CD4-positive, alpha-beta T cell (primary cell): ENCODE measurements around the gene ARHGEF28. TPM values are rescaled to one million over a fixed set of nuclear protein-coding genes. Genes with fewer than 3 reads are reported as not detected.

Source experiments
- ATAC-seq: fragments of 200-7000 bp; cut with Tn5 transposase; one replicate; pipeline ENCODE4 v1.10.0; 2022; ENCODE audit warnings: mild to moderate bottlenecking; ENCODE audit not compliant: poor library complexity
- CTCF ChIA-PET: fragments of 350-600 bp; sonication (Branson Sonifier 250); formaldehyde crosslinking; loops from one replicate; lab custom pipeline; 2021; ENCODE audit warnings: antibody characterized with exemption, inconsistent platforms; lab: Charles Lee
- POLR2A ChIA-PET: fragments of 350-600 bp; sonication (Branson Sonifier 250); formaldehyde crosslinking; loops from one replicate; lab custom pipeline; 2021; ENCODE audit warnings: antibody characterized with exemption, inconsistent platforms; lab: Charles Lee
- DNase-seq, 14 experiments: peaks; one replicate each; pipeline ENCODE4 v3.0.0-alpha.2; 2013 to 2020; ENCODE audit warnings: mixed read lengths in 2 of 14
- H3K27ac ChIP-seq, 2 donors: one replicate each; pipeline versions ENCODE4 v1.5.1 to v1.7.0; 2013; ENCODE audit warnings: low read length in 2 of 2, low read depth in 1 of 2, mild to moderate bottlenecking in 1 of 2
- H3K27me3 ChIP-seq, 2 experiments: 1 replicate in 1 of 2; 2 replicates in 1 of 2; pipeline versions ENCODE4 v1.6.1 to v1.7.0; 2013; ENCODE audit warnings: low read length in 2 of 2, control low read depth in 1 of 2, mild to moderate bottlenecking in 1 of 2, moderate library complexity in 1 of 2; ENCODE audit not compliant: insufficient read depth in 2 of 2, control insufficient read depth in 1 of 2
- H3K36me3 ChIP-seq: one replicate; pipeline ENCODE4 v1.6.1; 2013; ENCODE audit warnings: low read length, control low read depth; ENCODE audit not compliant: insufficient read depth
- H3K4me1 ChIP-seq: one replicate; pipeline ENCODE4 v1.6.1; 2013; ENCODE audit warnings: low read length, control low read depth; ENCODE audit not compliant: insufficient read depth
- H3K4me3 ChIP-seq: one replicate; pipeline ENCODE4 v1.5.1; 2013; ENCODE audit warnings: mild to moderate bottlenecking, low read length, moderate library complexity
- H3K9me3 ChIP-seq, 2 experiments: 1 replicate in 1 of 2; 2 replicates in 1 of 2; pipeline versions ENCODE4 v1.6.1 to v1.7.0; 2013; ENCODE audit warnings: low read length in 2 of 2, mild to moderate bottlenecking in 2 of 2, control low read depth in 1 of 2, moderate library complexity in 1 of 2; ENCODE audit not compliant: control insufficient read depth in 1 of 2, insufficient read depth in 1 of 2
- H3K27ac Mint-ChIP-seq: one replicate; pipeline ENCODE4 v1.8.0; 2020; ENCODE audit warnings: mixed read lengths
- H3K27me3 Mint-ChIP-seq: one replicate; pipeline ENCODE4 v1.8.0; 2021; ENCODE audit warnings: mixed read lengths
- H3K36me3 Mint-ChIP-seq: one replicate; pipeline ENCODE4 v1.8.0; 2021; ENCODE audit warnings: low read depth, mixed read lengths
- H3K4me1 Mint-ChIP-seq: one replicate; pipeline ENCODE4 v1.8.0; 2021; ENCODE audit warnings: low read depth, mixed read lengths
- H3K4me3 Mint-ChIP-seq: one replicate; pipeline ENCODE4 v1.8.0; 2020; ENCODE audit warnings: mild to moderate bottlenecking, mixed read lengths
- H3K9me3 Mint-ChIP-seq: one replicate; pipeline ENCODE4 v1.8.0; 2020; ENCODE audit warnings: mixed read lengths
- intact Hi-C, 2 experiments: fragments of 100-400 bp; cut with DNase I in 1 of 2; cut with micrococcal nuclease in 1 of 2; formaldehyde crosslinking; loops; one replicate each; pipeline versions ENCODE4 v1.15.1 to v1.9.0; 2023 to 2025; cut with DNase I, micrococcal nuclease
- total RNA-seq, 174 experiments: library from RNA in 2 of 174; stranded (reverse) in 2 of 174; gene quantifications; one replicate each; pipeline ENCODE4 v1.2.3 and lab custom pipeline; 2021 to 2026
- TF ChIP-seq, protein P1 (sequence below): fragments of 200-600 bp; IDR thresholded peaks from one replicate; pipeline ENCODE4 v1.8.0; 2022; ENCODE audit warnings: antibody characterized with exemption, mild to moderate bottlenecking

The ARHGEF28 gene
- total RNA-seq, 2 experiments from 2014 or later: not detected

GRCh38 chr5:73946278-73946677 lies 320.3 kb downstream of the ARHGEF28 start:
- no peak for DNase-seq
- intact Hi-C loops: no loop called here
- TF ChIP-seq, protein P1, sequence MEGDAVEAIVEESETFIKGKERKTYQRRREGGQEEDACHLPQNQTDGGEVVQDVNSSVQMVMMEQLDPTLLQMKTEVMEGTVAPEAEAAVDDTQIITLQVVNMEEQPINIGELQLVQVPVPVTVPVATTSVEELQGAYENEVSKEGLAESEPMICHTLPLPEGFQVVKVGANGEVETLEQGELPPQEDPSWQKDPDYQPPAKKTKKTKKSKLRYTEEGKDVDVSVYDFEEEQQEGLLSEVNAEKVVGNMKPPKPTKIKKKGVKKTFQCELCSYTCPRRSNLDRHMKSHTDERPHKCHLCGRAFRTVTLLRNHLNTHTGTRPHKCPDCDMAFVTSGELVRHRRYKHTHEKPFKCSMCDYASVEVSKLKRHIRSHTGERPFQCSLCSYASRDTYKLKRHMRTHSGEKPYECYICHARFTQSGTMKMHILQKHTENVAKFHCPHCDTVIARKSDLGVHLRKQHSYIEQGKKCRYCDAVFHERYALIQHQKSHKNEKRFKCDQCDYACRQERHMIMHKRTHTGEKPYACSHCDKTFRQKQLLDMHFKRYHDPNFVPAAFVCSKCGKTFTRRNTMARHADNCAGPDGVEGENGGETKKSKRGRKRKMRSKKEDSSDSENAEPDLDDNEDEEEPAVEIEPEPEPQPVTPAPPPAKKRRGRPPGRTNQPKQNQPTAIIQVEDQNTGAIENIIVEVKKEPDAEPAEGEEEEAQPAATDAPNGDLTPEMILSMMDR: no peak
- Mint-ChIP-seq H3K27ac (no peak overlapping the region), H3K9me3 (peaks cover 9% of the 10 kb centered on the region), H3K4me1 (no peaks in the 10 kb centered on the region), H3K27me3 (peaks cover 22% of the 10 kb centered on the region), H3K4me3 (no peak overlapping the region), H3K36me3 (no peaks in the 10 kb centered on the region)
- H3K4me3 ChIP-seq: no peak overlapping the region
- ATAC-seq: no peak
- H3K27ac ChIP-seq: no peak overlapping the region
- peaks cover 0 to 5% of the 10 kb centered on the region in 2 experiments for H3K27me3 ChIP-seq
- CTCF ChIA-PET: no interaction called here
- peaks cover 0 to 7% of the 10 kb centered on the region in 2 experiments for H3K9me3 ChIP-seq
- POLR2A ChIA-PET: no interaction called here
- H3K36me3 ChIP-seq: no peaks in the 10 kb centered on the region
- no peaks in the 10 kb centered on the region for H3K4me1 ChIP-seq

DNA sequence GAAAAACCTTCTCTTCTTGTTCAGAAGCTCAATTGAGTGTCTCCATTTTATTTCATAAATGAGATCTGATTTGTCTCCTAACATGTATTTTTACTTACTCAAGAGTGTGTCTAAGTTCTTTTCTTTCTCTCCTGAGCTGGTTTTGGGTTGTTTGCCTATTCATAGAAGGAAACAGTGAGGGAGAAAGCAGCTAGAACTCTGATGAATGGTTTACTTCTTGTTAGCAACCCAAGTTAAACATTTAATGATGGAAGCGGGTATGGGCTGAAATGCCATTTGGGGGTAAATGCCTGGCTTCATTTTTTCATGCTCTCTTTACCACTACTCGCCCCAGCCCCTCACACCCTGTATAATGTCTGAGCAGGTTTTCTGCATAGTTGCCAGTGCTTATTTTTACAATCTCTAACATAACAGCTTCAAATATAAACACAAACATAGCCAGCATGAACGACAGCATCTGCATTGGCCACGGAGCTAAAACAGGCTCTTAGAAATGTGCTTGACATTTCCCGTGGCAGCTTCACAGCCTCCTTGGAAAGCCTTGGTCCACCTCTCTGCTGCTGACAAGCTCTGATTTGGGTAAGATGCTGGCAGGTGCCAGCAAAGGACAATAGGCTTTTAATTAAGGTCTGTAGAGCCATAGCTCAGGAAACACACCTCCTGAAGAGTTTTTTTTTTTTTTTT lies 321.1 kb downstream of the ARHGEF28 start:
- H3K9me3 Mint-ChIP-seq: peaks cover 9% of the 10 kb centered on the region
- Histone ChIP-seq H3K4me3 (no peak overlapping the region), H3K27me3 (peaks cover 0 to 5% of the 10 kb centered on the region in 2 experiments), H3K27ac (no peak overlapping the region), H3K9me3 (peaks cover 0 to 7% of the 10 kb centered on the region in 2 experiments), H3K4me1 (no peaks in the 10 kb centered on the region), H3K36me3 (no peaks in the 10 kb centered on the region)
- no peak overlapping the region for H3K27ac Mint-ChIP-seq
- DNase-seq (no peak), ATAC-seq (no peak)
- H3K4me1 Mint-ChIP-seq: no peaks in the 10 kb centered on the region
- peaks cover 20% of the 10 kb centered on the region for H3K27me3 Mint-ChIP-seq
- ChIA-PET POLR2A (no interaction called here), CTCF (no interaction called here)
- TF ChIP-seq, protein P1: no peak
- intact Hi-C loops: no loop called here
- H3K4me3 Mint-ChIP-seq: no peak overlapping the region
- H3K36me3 Mint-ChIP-seq: no peaks in the 10 kb centered on the region

GRCh38 chr5:73947906-73948640 lies 322.1 kb downstream of the ARHGEF28 start:
- Mint-ChIP-seq H3K4me1 (no peaks in the 10 kb centered on the region), H3K4me3 (no peak overlapping the region), H3K36me3 (no peaks in the 10 kb centered on the region), H3K27me3 (peaks cover 18% of the 10 kb centered on the region), H3K27ac (no peak overlapping the region), H3K9me3 (peaks cover 9% of the 10 kb centered on the region)
- ATAC-seq: no peak
- CTCF ChIA-PET: no interaction called here
- Histone ChIP-seq H3K4me3 (no peak overlapping the region), H3K36me3 (no peaks in the 10 kb centered on the region), H3K27me3 (peaks cover 2 to 4% of the 10 kb centered on the region in 2 experiments), H3K27ac (no peak overlapping the region), H3K4me1 (no peaks in the 10 kb centered on the region), H3K9me3 (peaks cover 0 to under 1% of the 10 kb centered on the region in 2 experiments)
- intact Hi-C loops: no loop called here
- no peak for DNase-seq
- TF ChIP-seq, protein P1: no peak
- POLR2A ChIA-PET: no interaction called here
